ENCODE results near the gene DENND1A. TPM values are rescaled to one million over a fixed set of nuclear protein-coding genes. Genes with fewer than 3 reads are reported as not detected.
A peak's percentile ranks its signal among the peaks of the same experiment; 100 is the strongest.
"Not testable (repeated sequence)": the region's sequence is repeated elsewhere in the genome, so short reads cannot be mapped to it uniquely, and the experiment has no call there.

DENND1A gene, protein sequence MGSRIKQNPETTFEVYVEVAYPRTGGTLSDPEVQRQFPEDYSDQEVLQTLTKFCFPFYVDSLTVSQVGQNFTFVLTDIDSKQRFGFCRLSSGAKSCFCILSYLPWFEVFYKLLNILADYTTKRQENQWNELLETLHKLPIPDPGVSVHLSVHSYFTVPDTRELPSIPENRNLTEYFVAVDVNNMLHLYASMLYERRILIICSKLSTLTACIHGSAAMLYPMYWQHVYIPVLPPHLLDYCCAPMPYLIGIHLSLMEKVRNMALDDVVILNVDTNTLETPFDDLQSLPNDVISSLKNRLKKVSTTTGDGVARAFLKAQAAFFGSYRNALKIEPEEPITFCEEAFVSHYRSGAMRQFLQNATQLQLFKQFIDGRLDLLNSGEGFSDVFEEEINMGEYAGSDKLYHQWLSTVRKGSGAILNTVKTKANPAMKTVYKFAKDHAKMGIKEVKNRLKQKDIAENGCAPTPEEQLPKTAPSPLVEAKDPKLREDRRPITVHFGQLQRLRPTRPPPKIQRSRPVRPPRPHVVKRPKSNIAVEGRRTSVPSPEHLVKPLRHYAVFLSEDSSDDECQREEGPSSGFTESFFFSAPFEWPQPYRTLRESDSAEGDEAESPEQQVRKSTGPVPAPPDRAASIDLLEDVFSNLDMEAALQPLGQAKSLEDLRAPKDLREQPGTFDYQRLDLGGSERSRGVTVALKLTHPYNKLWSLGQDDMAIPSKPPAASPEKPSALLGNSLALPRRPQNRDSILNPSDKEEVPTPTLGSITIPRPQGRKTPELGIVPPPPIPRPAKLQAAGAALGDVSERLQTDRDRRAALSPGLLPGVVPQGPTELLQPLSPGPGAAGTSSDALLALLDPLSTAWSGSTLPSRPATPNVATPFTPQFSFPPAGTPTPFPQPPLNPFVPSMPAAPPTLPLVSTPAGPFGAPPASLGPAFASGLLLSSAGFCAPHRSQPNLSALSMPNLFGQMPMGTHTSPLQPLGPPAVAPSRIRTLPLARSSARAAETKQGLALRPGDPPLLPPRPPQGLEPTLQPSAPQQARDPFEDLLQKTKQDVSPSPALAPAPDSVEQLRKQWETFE
- 12.6 TPM for total RNA-seq
- long read RNA-seq, partial matches to known transcripts, result 11 of 13 reads
- long read RNA-seq, other reads (novel, unspliced or antisense), result 1 of 13 reads

DNA sequence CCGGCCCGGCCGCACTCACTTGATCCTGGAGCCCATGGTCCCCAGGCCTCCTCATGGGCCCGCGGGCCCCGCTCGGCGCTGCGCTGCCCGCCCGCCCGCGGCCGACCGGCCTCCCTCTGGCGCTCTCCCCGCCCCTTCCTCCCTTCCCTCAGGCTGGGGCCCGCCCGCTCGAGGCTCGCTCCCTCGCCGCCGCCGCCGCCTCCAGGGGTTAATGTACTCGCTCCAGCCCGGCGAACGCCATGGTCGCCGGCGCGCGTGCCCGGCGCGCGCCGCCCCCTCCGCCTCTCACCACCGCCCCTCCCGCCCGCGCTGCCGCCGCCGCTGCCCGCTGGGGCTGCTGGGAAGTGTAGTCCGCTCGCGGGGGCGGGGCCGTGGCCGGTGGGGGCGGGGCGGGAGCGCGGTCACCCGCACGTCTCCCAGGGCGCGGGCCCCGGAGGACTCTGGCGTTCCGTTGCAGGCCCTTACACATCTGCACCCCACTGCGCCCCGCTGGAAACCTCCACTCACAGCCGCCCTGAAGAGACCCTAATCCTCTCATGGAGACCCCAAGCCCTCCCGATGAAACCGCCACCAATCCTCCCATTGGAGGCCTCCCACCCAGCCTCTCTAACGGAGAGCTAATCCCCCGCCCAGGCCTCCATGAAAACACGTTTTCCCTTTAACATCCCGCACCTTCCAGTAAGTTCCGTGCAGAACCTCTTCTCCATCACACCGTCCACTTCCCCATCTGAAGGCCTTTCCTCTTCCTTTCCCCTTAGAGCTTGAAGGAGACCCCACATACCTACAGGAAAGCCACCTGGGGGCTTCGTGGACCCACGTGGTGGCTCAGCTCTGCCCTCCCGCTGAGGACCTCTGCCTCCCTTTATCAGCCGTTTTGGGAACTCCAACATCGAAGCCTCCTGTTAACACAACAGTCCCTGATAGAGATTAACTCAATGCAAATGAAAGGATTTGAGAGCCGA is at the start of gene DENND1A:
TSS of gene DENND1A (minus strand) at position 257 of the 962 bp plus-strand sequence. CDS start at position 36, 221 bp downstream.
- DNase-seq (peak; percentile 96), ATAC-seq (ENCODE audit: poor library complexity) (peak; percentile 99)
- intact Hi-C loops (cut with DNase I), result no loop called here

DNA sequence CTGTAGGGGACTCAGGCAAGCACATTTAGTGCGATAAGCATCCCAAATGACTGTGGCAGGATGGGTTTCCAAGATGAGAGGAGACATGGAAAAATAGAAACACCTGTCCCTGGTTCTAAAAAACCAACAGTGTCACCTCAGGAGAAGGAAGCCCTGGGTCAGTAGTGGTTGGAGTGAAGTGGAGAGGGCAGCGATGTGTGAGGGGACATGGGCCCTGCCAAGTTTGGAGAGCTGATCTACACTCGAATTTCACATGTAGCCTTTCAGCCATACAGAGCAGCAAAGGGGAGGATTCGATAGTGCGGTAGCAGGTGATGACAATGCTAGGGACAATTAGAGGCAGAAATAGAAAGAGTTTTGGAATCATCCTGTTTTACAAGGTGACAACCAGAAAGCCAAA is 49.1 kb upstream of the DENND1A start:
- intact Hi-C loops (cut with DNase I), result no loop called here
- DNase-seq (no peak), ATAC-seq (ENCODE audit: poor library complexity) (no peak)

DNA sequence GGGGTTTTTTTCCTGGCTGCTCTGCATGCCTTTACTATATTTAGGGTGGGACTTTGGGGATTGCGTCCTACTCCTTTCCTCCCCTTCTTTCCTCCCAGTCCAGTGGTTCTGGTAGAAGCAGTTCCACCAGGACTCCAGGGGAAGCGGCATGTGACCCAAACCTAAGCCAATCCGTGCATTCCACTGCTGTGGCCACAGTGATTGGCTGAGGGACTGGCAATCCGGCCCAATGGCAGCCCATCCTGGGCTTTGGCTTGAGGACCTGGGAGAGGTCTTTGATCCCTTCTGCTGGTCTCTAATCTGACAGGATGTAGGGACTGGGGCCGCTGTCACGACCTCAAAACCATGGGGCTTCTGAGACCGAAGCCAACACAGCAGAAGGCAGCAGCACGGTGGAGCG is 46.7 kb upstream of the DENND1A start:
- DNase-seq; intact Hi-C loops (cut with DNase I); ATAC-seq (ENCODE audit: poor library complexity): not testable (repeated sequence)

DNA sequence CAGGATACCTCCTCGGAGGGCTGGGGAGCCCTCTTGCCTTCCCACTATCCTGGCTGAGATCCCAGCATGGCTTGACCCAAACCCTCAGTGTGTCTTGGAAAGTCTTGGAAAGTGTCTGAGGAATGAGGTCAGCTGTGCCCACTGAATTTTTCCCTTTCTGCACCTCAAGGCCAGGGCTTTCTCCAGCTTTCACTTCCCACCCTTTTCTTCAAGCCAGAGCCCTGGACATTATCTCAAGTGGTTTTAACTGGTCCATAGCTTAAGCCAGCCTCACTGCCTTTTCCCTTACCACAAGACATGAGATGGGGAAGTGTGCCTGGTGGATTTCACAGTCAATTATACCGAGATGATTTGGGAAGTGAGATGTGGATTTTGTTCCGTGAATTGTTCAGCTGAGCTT is 45.9 kb upstream of the DENND1A start:
- ATAC-seq (ENCODE audit: poor library complexity), result no peak
- no peak for DNase-seq
- intact Hi-C loops (cut with DNase I), result no loop called here

DNA sequence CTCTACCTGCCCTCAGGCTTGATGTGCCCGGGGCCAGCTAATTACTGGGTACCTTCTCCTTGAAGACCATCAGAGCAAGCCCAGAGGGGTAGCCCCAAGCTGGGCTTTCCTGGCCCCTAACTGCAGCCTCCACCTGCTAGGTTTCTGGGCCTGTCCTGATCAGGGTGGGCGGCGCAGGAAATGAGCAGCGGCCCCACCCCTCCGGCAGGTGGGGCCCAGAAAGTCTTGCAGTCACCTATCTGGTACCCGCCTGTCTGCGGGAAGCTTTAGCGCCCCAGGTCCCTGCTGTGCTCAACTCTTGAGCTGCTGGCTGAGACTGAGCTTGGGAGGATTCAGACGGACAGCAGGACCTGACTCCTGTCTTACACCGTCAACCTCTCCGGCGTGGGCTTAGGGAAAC is 44.5 kb upstream of the DENND1A start:
- ATAC-seq (ENCODE audit: poor library complexity) (no peak), DNase-seq (no peak)
- intact Hi-C loops (cut with DNase I), result no loop called here

DNA sequence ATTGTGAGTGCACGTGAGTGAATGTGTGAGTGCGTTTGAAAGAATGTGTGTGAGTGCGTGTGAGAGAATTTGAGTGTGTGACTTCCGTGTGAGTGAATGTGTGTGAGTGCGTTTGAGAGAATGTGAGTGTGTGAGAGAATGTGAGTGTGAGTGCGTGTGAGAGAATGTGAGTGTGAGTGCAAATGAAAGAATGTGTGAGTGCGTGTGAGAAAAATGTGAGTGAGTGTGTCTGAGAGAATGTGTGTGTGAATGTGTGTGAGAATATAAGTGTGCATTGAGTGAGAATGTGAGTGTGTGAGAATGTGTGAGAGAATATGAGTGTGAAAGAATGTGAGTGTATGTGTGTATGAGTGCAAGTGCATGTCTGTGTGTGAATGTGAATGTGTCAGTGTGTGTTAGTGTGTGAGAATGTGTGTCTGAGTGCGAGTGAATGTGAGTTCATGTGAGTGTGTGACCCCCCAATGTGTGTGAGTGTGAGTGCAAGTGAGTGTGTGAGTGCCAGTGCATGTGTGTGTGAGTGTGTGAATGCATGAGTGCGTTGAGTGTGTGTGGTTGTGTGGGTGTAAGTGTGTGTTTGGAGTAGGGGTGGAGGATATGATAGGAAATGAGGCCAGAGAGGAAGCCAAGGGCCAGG is 43.8 kb upstream of the DENND1A start:
- intact Hi-C loops (cut with DNase I), result no loop called here

DNA sequence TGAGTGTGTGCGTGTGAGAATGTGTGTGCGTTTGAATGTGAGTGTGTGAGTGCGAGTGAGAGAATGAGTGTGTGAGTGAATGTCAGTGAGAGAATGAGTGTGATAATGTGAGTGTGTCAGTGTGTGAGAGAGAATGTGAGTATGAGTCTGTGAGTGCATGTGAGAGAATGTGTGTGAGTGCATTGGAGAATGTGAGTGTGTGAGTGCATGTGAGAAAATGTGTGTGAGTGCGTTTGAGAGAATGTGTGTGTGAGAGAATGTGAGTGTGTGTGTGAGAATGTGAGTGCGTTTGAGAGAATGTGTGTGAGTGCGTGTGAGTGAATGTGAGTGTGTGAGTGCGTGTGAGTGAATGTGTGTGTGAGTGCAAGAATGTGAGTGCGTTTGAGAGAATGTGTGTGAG is 42.7 kb upstream of the DENND1A start:
- DNase-seq, result no peak
- ATAC-seq (ENCODE audit: poor library complexity), result no peak
- intact Hi-C loops (cut with DNase I), result no loop called here

More for the DNA sequence above, 43.8 kb upstream of the DENND1A start:
- ATAC-seq (ENCODE audit: poor library complexity), result no peak
- no peak for DNase-seq

DNA sequence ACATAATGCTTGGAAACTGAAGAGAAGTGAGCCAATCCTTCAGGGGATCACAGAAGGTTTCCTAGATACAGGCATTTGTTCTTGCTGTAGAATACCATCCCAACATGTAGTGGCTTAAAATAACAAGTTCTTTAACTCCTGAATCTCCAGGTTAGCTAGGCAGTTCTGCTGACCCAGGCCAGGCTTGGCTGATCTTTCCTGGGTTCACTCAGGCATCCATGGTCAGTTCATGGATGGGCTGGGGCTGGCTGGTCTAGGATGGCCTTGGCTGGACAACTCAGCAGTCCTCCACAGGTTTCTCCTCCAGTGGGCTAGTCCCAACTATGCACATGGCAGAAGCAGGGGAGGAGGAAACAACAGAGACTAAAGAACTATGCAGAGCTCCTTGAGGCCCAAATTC is 37.4 kb upstream of the DENND1A start:
- intact Hi-C loops (cut with DNase I), result no loop called here
- ATAC-seq (ENCODE audit: poor library complexity) (no peak), DNase-seq (no peak)

DNA sequence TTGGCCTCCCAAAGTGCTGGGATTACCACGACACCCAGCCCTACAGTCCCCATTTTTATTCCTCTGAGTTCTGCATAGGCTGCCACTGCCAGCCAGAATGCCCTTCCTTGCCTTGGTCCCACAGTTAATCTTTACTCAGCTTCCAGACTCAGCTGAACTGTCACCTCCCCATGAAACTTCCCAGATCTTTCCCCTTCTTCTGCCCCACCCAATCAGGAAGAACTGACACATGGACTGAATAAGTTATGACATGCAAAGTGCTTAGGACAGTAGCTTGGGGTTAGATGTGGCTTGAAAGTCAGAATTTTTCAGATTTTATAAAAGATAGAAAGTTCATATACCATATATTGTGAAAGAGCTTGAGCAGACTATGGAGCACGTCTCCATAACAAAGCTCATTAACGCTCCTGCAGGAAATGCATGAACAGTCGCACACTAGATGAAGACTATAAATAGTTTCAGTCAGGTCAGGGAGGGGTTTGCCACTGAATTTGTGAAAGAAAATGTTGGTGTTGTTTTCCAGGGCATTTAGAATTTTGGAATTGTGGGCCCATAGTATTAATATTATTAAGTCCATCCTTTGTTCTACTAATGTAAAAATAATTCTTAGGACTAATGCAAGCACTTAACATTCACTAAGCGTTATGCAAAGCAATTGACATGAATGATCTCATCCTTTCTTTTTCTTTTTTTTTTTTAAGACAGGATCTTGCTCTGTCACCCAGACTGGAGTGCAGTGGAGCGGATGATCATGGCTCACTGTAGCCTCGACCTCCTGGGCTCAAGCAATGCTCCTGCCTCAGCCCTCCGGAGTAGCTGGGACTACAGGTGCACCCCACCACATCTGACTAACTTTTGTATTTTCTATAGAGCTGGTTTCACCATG is 36.1 kb upstream of the DENND1A start:
- intact Hi-C loops (cut with DNase I), result no loop called here
- DNase-seq (no peak), ATAC-seq (ENCODE audit: poor library complexity) (no peak)

DNA sequence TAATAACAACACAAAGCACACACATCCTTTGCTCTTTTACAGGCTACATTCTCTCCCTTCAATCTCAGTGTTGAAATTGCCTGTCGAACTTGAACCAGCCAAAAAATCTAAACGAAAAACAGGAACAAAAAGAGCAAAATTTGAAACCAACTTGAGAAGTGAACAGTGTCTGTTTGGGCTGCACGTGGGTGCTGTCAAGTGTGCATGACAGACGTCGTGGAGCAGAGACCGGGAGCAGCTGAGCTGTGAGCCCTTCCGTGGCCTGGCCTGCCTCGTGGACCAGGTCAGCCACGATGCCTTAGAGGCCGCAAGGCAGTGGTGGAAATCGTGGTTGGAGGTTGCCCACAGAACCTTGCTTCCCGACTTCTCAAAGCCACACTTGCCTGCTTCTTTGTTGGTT is 34.8 kb upstream of the DENND1A start:
- no peak for ATAC-seq (ENCODE audit: poor library complexity)
- intact Hi-C loops (cut with DNase I), result no loop called here

DNA sequence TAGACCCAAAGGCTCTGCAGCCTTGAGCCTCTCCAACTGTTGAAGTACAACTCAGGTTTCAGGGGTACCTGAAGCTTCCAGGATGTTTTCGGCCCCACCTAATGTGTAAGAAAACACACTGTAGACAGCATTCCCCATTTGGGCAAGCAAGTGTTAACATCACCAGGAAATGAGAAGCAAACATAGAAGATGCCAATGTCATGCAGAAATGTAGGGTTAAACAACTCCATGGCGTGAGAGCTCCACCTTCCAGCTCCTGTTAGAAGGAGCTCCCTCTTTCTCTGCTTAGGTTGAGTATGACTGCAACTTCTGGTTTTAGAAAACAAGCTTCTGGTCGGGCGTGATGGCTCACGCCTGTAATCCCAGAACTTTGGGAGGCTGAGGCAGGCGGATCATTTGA is 31.0 kb upstream of the DENND1A start:
- ATAC-seq (ENCODE audit: poor library complexity) (no peak), DNase-seq (no peak)
- intact Hi-C loops (cut with DNase I), result no loop called here

More for the DNA sequence above, 34.8 kb upstream of the DENND1A start:
- DNase-seq, result no peak

DNA sequence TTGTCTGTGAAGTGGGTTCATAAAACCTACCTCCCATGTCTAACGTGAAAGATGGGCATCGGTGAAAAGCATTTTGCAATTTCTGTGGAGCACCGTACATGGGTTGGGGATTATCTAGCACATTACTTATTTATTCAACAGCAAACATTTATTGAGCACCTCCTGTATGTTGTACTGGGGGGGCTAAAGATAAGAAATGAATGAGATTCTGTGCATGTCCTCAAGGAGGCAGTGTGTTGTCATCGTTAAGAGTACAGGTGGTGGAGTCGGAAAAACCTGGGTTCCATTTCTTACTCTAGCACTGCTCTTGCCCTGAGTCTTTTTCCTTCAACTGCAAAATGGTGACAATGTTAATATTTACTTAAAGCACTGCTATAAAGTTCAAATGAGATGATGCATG is 30.4 kb upstream of the DENND1A start:
- DNase-seq, result no peak
- no peak for ATAC-seq (ENCODE audit: poor library complexity)
- intact Hi-C loops (cut with DNase I), result no loop called here

DNA sequence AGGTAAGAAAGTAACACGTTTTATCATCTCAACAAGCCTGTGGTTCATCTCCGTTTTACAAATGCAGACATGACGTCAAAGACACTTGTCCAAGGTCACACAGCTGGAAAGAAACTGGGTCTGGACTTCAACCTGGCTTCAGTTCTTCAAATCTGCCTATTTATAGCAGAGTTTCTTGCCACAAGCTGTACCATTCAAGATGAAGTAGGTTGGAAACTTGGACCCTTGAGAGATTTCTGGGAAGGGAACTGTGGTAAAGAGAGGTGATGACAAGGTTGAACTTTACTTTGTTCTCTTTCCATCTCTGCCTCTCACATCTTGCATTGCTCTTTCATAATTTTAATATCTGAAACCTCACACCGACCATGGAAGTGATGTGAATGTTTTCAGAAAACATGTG is 29.9 kb upstream of the DENND1A start:
- intact Hi-C loops (cut with DNase I), result no loop called here
- DNase-seq (no peak), ATAC-seq (ENCODE audit: poor library complexity) (no peak)

DNA sequence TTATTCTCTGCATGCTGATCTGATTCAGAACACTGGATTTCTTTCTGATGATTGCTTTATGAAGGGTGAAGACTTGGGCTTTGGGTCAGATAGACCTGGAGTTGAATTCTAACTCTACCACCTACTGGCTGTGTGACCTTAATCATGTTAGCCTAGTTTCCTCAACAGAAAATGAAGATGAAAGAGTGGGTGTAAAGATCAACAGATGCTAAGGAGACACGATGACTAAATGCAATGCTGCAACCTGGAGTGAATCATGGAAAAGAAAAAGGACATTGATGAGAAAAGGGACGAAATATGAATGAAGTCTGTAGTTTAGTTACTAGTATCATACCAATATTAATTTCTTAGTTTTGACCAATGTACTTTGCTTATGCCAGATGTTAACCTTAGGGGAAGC is 27.8 kb upstream of the DENND1A start:
- intact Hi-C loops (cut with DNase I), result no loop called here
- ATAC-seq (ENCODE audit: poor library complexity) (no peak), DNase-seq (no peak)

DNA sequence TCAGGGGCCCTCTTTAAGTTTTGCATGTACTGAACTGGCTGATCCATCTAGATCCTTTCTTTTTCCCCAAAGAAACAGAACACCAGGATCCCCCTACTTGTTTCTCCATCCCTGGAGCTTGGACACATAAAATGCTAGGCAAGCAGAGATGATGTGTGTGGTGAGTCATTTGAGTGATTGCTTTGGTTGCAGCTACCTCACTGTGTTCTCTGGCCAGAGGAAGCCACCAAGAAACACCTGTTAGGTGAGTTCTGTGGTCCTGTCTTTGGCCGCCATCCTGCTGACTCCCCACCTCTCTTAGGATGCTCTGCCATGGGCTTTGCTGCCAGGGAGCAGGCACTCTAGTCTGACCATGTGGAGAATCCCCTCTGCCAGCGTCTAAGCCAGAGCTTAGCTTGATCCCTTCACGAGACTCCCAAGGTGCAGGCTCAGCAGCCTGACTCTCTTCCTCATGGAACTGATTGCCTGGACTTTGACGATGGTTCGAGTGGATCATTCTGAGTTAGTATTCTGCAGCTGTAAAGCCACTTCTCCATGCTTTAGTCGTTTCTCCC is 27.3 kb upstream of the DENND1A start:
- intact Hi-C loops (cut with DNase I), result no loop called here
- no peak for DNase-seq
- ATAC-seq (ENCODE audit: poor library complexity), result no peak

DNA sequence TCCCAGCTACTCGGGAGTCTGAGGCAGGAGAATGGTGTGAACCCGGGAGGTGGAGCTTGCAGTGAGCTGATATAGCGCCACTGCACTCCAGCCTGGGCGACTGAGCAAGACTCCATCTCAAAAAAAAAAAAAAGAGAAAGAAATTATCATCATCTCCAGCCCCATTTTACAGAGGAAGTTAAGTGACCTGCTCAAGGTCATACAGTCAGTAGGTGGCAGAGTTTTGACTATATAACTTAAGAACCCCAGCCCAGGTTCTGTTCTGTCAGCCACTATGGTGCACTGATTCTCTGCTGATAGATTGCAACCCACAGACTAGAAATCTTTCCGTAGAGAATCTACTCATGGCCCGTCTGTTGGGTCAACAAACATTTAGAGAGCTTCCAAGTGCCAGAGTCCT is 25.7 kb upstream of the DENND1A start:
- intact Hi-C loops (cut with DNase I), result no loop called here

More for the DNA sequence above, 25.7 kb upstream of the DENND1A start:
- ATAC-seq (ENCODE audit: poor library complexity) (no peak), DNase-seq (no peak)
